HG03432 (cell line): Measurements from ENCODE around the gene TADA2A.

ENCODE experiments used
- ATAC-seq: cut with Tn5 transposase; IDR thresholded peaks from one replicate; pipeline ENCODE4 v1.9.1; 2021; ENCODE audit warnings: mild to moderate bottlenecking, moderate library complexity; ENCODE audit not compliant: unreplicated experiment

The TADA2A gene

DNA sequence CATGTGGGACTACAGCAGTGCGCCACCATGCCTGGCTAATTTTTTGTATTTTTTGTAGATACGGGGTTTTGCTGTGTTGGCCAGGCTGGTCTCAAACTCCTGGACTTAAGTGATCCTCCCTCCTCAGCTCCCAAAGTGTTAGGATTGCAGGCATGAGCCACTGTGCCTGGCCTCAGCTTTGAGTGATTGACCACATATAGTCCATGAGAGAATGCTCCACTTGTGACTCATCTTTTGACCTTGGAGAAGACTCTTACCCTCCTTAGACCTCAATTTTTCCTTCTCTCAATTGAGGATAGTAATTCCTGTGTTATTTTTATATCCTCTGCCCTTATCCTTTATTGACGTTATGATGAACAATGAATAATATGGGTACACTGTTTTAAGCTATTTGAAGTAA is 52.1 kb downstream of the TADA2A start:
- ATAC-seq: no peak

DNA sequence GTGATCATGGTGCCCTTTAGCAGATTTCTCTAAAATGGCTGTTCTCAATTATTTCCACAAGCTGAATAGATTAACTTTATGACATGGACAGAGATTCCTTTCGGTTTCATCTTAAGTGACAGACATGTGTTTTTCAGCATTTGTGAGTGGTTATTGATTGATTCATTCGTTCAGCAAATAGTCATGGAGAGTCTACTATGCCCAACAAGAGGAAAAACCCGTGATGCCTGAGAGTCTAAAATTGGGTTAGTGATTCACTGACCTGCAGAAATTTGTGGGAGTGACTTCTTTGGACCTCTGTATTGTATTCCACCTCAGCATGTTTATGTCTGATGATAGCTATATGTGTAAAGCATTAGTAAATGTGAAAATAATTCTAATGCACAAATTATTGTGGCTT is 55.0 kb downstream of the TADA2A start:
- ATAC-seq: no peak

DNA sequence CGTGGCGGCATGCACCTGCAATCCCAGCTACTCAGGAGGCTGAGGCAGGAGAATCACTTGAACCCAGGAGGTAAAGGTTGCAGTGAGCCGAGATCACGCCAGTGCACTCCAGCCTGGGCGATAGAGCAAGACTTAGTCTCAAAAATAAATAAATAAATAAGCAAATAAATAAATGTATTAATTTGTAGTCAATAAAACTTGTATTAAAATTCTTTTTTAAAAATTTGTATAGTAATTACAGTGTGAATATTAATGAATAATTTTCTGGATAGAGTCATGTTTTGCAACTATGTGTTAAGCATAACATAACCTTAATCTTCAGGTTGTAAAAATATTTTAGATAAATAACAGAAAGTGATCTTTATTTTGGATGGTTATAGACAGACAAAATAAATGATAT is 55.8 kb downstream of the TADA2A start:
- no peak for ATAC-seq

DNA sequence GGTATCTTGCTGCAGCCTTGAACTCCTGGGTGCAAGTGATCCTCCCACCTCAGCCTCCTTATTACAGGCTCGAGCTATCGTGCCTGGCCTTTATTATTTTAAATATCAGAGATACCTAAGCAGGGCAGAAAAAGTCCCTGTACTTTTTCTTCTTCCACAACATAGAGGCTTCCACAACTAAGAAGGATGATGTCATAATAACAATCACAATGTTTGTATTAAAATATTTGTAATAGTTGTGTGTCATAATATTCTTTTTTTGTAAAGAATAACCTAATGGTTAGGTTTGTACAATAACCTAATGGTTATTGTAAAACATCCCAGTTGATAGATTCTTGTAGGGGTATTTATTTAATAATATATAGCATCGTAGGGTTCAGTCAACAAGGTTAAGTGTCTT is 56.4 kb downstream of the TADA2A start:
- no peak for ATAC-seq

- ATAC-seq: no peak
Observed at GRCh38 chr17:37465069-37465616, 58.5 kb downstream of the TADA2A start.

DNA sequence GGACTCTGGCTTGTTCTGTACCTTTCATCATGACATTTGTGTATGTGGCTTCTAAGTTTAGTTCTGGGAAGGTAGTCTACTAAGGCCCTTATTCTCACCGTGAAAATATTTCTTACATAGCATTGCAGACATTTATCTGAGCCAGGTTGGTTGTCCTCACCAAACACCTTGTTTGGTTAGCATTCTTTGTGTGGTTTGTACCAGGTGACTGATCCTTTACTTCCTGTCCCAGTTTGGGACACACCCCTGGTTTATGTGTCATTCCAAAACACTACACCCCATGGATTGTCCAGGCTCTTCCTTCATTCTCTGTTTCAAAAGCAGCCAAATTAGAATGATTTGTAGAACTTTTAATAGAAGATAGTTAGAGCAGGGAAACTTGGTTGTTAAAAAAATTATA is 59.8 kb downstream of the TADA2A start:
- ATAC-seq: no peak

DNA sequence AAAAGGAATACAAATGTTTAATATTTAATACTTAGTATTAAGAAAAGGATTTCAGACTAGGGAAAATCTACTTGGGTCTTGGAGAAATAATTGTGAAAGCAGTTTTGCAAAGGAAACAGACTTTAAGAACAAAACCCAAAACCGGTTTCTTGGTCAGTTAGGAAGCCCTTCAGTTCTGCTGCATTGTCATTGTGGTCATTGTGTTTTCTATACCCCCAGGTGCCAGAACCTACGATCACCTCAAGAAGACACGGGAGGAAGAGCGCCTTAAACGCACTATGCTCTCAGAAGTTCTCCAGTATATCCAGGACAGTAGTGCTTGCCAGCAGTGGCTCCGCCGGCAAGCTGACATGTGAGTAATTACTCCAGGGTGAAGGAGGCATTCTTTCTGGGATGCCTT is 63.5 kb downstream of the TADA2A start:
- ATAC-seq: no peak

- no peak for ATAC-seq
Observed at GRCh38 chr17:37475731-37476420, 69.2 kb downstream of the TADA2A start.

GRCh38 chr17:37476431-37477120 is 69.9 kb downstream of the TADA2A start:
- no peak for ATAC-seq

GRCh38 chr17:37478187-37478586 is 71.5 kb downstream of the TADA2A start:
- ATAC-seq: no peak

DNA sequence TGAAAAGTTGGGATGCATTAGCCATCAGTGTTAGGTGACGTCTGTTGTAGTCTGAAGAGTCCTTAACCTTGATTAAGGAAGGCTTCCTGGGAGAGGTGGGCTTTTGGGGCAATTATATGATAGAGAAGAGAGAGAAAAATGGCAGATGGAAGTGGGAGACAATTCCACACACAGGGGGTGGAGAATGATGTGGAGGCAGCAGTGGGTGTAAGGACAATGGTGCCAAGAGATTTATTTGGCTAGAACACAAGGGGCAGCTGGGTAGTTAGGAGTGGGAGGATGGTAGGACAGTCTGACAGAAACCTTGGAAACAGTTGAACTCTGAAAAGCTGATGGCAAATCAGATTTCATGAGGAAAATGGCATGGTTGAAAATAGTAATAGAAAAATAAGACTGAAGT is 72.3 kb downstream of the TADA2A start:
- no peak for ATAC-seq

GRCh38 chr17:37480427-37480826 is 73.7 kb downstream of the TADA2A start:
- no peak for ATAC-seq

DNA sequence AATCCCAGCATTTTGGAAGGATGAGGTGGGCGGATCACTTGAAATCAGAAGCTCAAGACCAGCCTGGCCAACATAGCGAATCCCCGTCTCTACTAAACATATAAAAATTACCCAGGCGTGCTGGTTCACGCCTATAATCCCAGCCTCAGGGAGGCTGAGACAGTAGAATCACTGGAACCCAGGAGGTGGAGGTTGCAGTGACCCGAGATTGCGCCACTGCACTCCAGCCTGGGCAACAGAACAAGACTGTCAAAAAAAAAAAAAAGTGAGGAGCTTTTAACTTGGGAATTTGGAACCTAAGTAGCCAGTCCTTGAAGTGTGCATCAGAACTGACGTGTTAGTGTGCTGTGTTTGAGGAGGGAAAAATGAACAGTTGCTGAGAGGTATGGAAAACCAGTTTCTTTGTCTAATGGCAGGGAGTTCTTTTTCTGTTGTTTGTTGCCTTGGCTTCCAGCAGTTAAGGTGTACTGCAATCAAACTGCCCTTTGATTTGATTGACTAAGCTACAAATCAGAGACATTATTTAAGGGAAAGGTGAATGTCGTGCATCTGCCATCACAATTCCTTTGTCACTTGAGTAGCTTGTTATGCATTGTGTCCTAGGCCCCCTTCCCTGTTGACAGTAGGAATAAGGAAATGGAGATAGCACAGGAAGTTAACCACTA is 74.4 kb downstream of the TADA2A start:
- ATAC-seq: no peak

DNA sequence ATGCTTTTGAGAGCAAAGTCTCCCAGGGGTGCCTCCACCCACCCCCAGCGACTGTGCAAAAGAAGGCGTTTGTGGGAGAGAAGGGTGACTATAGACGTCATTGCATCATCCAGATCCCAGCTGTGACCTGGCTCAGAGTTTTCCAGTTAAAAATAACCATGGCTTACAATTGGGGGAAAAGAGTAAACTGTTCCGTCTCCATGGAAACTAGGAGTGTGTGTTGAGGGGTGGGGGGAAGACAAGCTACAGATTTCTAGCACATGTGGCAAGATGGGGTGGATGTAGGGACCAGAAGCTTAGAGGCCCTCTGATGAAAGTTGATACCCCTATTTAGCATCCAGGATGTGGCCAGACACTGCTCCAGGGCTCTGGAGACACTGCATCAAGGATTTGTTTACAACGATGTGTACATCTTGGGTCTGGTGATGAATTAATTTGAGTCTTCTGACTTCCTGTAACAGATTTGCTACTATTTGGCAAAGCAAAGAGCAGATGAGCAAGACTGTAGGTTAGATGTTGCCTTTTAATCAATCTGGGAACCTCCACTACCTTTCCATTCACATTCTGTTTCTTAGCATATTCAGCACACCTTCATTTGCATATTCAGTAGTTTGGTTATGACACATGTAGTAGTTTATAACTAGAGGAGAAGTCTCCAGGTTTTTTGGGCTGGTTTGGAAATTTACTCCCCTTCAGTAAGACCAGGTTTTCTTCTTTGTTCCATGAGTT is 76.8 kb downstream of the TADA2A start:
- ATAC-seq: no peak

DNA sequence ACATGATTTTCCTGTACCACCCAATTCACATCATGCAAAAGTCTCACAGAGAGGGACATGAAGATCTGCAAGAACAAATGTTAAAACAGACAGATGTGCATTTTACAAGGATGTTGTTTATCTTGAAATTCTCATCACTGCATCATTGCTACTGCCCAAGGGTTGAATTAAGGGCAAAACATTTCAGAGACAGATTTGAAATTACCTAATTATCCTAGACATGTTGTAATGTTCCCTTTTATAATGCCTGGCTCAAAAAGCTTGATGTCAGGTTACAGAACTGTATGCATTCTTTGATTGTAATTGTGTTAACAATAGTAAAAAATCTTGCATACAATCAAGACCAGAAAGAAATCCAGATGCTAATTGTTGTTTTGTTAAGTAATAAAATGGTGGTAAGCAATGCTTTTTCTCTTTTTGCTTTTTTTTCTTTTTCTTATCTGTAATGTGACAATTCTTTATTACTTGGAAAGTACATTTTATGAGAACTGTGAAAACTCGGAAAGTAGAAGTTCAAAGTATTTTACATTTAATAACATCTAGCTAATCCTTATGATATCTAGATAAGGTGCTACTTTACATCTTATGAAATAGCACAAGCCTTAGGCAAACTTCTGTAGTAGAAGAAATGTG is 79.4 kb downstream of the TADA2A start:
- ATAC-seq: no peak

DNA sequence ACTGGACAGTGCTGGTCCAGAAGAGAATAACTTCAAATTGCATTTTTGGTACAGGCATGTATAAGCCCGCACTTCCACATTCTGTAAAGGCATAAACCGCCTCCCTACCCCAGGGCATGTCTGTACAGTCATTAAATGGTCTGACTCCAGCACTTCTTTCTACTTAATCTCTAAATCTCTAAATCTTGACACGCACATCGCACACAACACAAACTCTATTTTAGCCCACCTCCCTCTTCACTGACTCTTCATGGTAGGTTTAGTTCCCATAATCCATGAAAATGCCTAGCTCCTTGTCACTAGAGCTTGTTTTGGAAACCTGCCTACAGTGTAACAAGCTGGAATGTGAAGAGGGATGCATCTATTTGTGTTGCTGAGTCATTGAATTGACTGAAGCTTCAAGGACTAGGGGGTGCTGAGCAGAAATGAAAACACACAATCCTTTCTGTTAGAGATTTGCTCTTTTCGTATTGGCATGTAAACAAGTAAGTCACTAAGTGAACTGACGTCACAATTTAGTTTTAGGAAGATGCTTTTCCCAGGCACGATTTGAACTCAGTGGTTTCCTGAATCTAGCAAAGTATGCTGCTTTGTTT is 81.4 kb downstream of the TADA2A start:
- ATAC-seq: no peak

- peak; percentile 31 for ATAC-seq
Observed at GRCh38 chr17:37488607-37489196, 82.0 kb downstream of the TADA2A start.

- peak; percentile 65 for ATAC-seq
Observed at GRCh38 chr17:37489197-37490001, 82.7 kb downstream of the TADA2A start, which contains the start of gene DUSP14. Gene DUSP14 (plus strand): TSS chr17:37489891. CDS start chr17:37512273, 22,382 bp downstream.

DNA sequence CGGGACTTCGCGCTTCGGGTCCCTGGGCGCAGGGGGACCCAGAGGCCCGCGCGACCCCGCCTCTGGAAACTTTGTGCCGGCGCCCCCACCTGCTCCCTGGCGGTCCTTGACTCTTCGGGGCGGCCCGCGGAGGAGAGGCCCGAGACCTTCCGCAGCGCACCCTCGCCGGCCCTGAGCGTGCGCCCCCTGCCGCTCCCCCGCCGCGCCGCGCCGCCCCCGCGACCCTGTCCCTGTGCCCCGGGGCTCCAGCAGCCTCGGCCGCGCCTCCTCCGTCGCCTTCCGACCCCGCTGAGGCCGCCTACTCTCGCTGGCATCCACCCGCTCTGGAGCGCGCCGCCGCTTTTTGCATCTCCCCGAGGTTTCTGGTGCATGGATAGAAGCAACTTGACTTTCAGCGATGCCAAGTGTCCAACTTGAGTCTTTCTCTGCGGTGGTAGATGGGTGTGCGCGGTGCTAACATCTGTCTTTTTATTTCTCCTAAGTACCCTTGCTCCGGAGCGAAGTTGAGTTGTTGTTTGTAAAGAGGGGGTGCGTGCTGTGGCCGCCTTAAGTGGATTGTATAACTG is 83.4 kb downstream of the TADA2A start:
- ATAC-seq: peak; percentile 51
